HepG2 (cell line): ENCODE results near the gene SLC23A3. TPM values are rescaled to one million over a fixed set of nuclear protein-coding genes. Genes with fewer than 3 reads are reported as not detected.
A peak's percentile ranks its signal among the peaks of the same experiment; 100 is the strongest.

Source experiments
- CAMTA2 ChIP-seq: sonication (generic); formaldehyde crosslinking; IDR thresholded peaks from 2 replicates; pipeline ENCODE4 v1.4.0; 2020; ENCODE audit warnings: mild to moderate bottlenecking, missing genetic modification reagents, borderline replicate concordance
- ETV5 ChIP-seq: IDR thresholded peaks from 2 replicates; pipeline ENCODE4 v1.6.1; 2018; ENCODE audit warnings: missing biosample characterization, missing genetic modification reagents, inconsistent platforms, borderline replicate concordance
- FOXA1 ChIP-seq, 2 experiments: fragments of 450-650 bp in 1 of 2; sonication (generic) in 1 of 2; formaldehyde crosslinking in 1 of 2; IDR thresholded peaks; 2 replicates each; pipeline versions ENCODE4 v1.4.0 to v1.6.1; 2016 to 2020; ENCODE audit warnings: missing genetic modification reagents in 1 of 2
- GATAD2A ChIP-seq: IDR thresholded peaks from 2 replicates; pipeline ENCODE4 v1.6.1; 2016
- HNRNPL ChIP-seq: fragments of 200-400 bp; formaldehyde crosslinking; IDR thresholded peaks from 2 replicates; pipeline ENCODE4 v1.6.1; 2017; ENCODE audit warnings: mild to moderate bottlenecking, low read depth, low read length
- KDM5B ChIP-seq: sonication (generic); formaldehyde crosslinking; IDR thresholded peaks from 2 replicates; pipeline ENCODE4 v1.4.0; 2020; ENCODE audit warnings: missing genetic modification reagents, mild to moderate bottlenecking, borderline replicate concordance
- KLF11 ChIP-seq: IDR thresholded peaks from 2 replicates; pipeline ENCODE4 v1.6.1; 2016; ENCODE audit warnings: missing compliant biosample characterization
- NFIB ChIP-seq: sonication (generic); formaldehyde crosslinking; IDR thresholded peaks from 2 replicates; pipeline ENCODE4 v1.9.0; 2021; ENCODE audit warnings: missing genetic modification reagents, mild to moderate bottlenecking, borderline replicate concordance
- PHF5A ChIP-seq: IDR thresholded peaks from one replicate; pipeline ENCODE4 v1.6.1; 2018; ENCODE audit warnings: low read depth, missing genetic modification reagents; ENCODE audit not compliant: unreplicated experiment
- RELA ChIP-seq: sonication (generic); formaldehyde crosslinking; IDR thresholded peaks from 2 replicates; pipeline ENCODE4 v1.4.0; 2020; ENCODE audit warnings: missing genetic modification reagents
- STAG1 ChIP-seq: sonication (generic); formaldehyde crosslinking; IDR thresholded peaks from 2 replicates; pipeline ENCODE4 v1.4.0; 2020; ENCODE audit warnings: missing genetic modification reagents
- XBP1 ChIP-seq: sonication (generic); formaldehyde crosslinking; IDR thresholded peaks from 2 replicates; pipeline ENCODE4 v1.5.0; 2020; ENCODE audit warnings: missing genetic modification reagents
- XRCC5 ChIP-seq: fragments of 200-400 bp; formaldehyde crosslinking; optimal IDR thresholded peaks from 2 replicates; pipeline ENCODE3; 2017; ENCODE audit warnings: mild to moderate bottlenecking, low read length
- ZNF121 ChIP-seq: sonication (generic); formaldehyde crosslinking; IDR thresholded peaks from 2 replicates; pipeline ENCODE4 v1.5.0; 2020; ENCODE audit warnings: mild to moderate bottlenecking, missing genetic modification reagents
- ZNF260 ChIP-seq: sonication (generic); formaldehyde crosslinking; IDR thresholded peaks from 2 replicates; pipeline ENCODE4 v1.4.0; 2020; ENCODE audit warnings: missing genetic modification reagents, low read depth, mild to moderate bottlenecking, borderline replicate concordance
- ZNF3 ChIP-seq: IDR thresholded peaks from 2 replicates; pipeline ENCODE4 v1.7.0; 2017; ENCODE audit warnings: inconsistent platforms
- ZNF432 ChIP-seq: sonication (generic); formaldehyde crosslinking; IDR thresholded peaks from 2 replicates; pipeline ENCODE4 v1.5.0; 2020; ENCODE audit warnings: missing genetic modification reagents, mild to moderate bottlenecking, borderline replicate concordance
- ZNF44 ChIP-seq: sonication (generic); formaldehyde crosslinking; IDR thresholded peaks from 2 replicates; pipeline ENCODE4 v1.5.1; 2020; ENCODE audit warnings: mild to moderate bottlenecking, missing genetic modification reagents
- ZNF709 ChIP-seq: sonication (generic); formaldehyde crosslinking; IDR thresholded peaks from 2 replicates; pipeline ENCODE4 v1.5.0; 2020; ENCODE audit warnings: mild to moderate bottlenecking, missing genetic modification reagents
- ZSCAN31 ChIP-seq: sonication (generic); formaldehyde crosslinking; IDR thresholded peaks from 2 replicates; pipeline ENCODE4 v1.5.0; 2020; ENCODE audit warnings: low read depth, mild to moderate bottlenecking, missing genetic modification reagents
- polyA plus RNA-seq, 8 experiments: library from polyadenylated mRNA; depleted of rRNA in 3 of 8; stranded (reverse) in 7 of 8; unstranded in 1 of 8; fragments of >200 nt; fragmentation: Illumina TruSeq in 4 of 8; extraction: Trizol in 4 of 8; gene quantifications; 2 replicates each; pipeline versions ENCODE4 v1.2.1 to v1.2.3, GENCODE V29; 2011 to 2016; ENCODE audit warnings: low read depth in 4 of 8, missing spikeins in 1 of 8, mixed read lengths in 1 of 8; ENCODE audit not compliant: insufficient read depth in 1 of 8
- total RNA-seq, 5 experiments: library from RNA; depleted of rRNA; stranded (reverse); fragments of >200 nt; fragmentation: Illumina TruSeq; extraction: Trizol; gene quantifications; 2 replicates each; pipeline ENCODE4 v1.2.3, GENCODE V29; 2016; ENCODE audit warnings: low read depth in 1 of 5
- TF ChIP-seq, protein P1 (sequence below): sonication (generic); formaldehyde crosslinking; IDR thresholded peaks from 2 replicates; pipeline ENCODE4 v1.5.0; 2020; ENCODE audit warnings: mild to moderate bottlenecking, missing genetic modification reagents, borderline replicate concordance
- TF ChIP-seq, protein P2 (sequence below): sonication (generic); formaldehyde crosslinking; IDR thresholded peaks from 2 replicates; pipeline ENCODE4 v1.5.0; 2020; ENCODE audit warnings: mild to moderate bottlenecking, low read depth, missing genetic modification reagents, borderline replicate concordance
- TF ChIP-seq, protein P3 (sequence below): IDR thresholded peaks from 2 replicates; pipeline ENCODE4 v1.6.1; 2016; ENCODE audit warnings: low read depth, borderline replicate concordance
- TF ChIP-seq, protein P4 (sequence below): sonication (generic); formaldehyde crosslinking; IDR thresholded peaks from 2 replicates; pipeline ENCODE4 v1.5.0; 2020; ENCODE audit warnings: missing genetic modification reagents, mild to moderate bottlenecking, borderline replicate concordance
- TF ChIP-seq, protein P5 (sequence below): sonication (generic); formaldehyde crosslinking; IDR thresholded peaks from 2 replicates; pipeline ENCODE4 v1.8.0; 2022; ENCODE audit warnings: missing genetic modification reagents, mild to moderate bottlenecking, borderline replicate concordance

Gene SLC23A3
- total and polyA plus RNA-seq, 2 of the 13 experiments (the other 11 are each of a cell fraction or from before 2014, with no cell fraction given), result 0.38 to 0.78 TPM

DNA sequence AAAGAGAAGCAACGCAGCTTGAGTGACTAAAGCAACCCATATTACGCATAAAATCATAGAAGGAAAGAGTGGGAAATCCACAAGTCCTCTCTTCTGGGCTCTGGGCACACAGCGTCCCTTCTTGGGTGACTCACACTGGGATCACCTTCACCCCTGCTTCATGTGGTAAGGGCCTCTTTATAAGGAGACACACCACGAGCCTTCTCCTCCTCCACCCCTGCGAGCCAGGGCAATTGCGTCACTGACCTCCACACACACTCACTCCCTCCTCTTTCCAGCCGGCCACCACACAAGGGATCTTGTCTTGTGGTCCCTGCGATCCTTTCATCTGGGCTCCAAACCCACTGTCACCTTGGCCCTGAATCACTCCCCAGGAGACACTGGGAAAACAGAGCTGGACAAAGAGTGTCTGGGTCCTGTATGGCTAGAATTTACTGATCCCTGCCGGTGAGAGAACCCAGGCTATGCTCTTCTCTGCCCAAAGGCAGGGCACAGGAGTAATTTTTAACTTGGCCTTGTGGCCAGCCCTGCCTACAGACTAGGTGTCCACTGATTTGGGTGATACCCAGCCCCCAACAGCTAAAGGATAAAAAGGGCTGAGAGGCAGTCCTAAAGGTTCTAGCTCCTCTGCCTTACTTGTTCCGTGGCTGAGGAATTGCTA is 44.5 kb downstream of the SLC23A3 start (continued):
- TF ChIP-seq, protein P1, sequence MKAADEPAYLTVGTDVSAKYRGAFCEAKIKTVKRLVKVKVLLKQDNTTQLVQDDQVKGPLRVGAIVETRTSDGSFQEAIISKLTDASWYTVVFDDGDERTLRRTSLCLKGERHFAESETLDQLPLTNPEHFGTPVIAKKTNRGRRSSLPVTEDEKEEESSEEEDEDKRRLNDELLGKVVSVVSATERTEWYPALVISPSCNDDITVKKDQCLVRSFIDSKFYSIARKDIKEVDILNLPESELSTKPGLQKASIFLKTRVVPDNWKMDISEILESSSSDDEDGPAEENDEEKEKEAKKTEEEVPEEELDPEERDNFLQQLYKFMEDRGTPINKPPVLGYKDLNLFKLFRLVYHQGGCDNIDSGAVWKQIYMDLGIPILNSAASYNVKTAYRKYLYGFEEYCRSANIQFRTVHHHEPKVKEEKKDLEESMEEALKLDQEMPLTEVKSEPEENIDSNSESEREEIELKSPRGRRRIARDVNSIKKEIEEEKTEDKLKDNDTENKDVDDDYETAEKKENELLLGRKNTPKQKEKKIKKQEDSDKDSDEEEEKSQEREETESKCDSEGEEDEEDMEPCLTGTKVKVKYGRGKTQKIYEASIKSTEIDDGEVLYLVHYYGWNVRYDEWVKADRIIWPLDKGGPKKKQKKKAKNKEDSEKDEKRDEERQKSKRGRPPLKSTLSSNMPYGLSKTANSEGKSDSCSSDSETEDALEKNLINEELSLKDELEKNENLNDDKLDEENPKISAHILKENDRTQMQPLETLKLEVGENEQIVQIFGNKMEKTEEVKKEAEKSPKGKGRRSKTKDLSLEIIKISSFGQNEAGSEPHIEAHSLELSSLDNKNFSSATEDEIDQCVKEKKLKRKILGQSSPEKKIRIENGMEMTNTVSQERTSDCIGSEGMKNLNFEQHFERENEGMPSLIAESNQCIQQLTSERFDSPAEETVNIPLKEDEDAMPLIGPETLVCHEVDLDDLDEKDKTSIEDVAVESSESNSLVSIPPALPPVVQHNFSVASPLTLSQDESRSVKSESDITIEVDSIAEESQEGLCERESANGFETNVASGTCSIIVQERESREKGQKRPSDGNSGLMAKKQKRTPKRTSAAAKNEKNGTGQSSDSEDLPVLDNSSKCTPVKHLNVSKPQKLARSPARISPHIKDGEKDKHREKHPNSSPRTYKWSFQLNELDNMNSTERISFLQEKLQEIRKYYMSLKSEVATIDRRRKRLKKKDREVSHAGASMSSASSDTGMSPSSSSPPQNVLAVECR (CRISPR knock-in tag), result no peak
- TF ChIP-seq CAMTA2 (no peak), FOXA1 (IDR thresholded peaks at IDR 0.05) (no peak), FOXA1 (CRISPR knock-in tag; IDR thresholded peaks at IDR 0.05) (peak; percentile 36; the same call in 1 of the 2 replicates), NFIB (CRISPR knock-in tag) (no peak), XRCC5 (peak; percentile 81), PHF5A (CRISPR knock-in tag) (no peak), RELA (CRISPR knock-in tag) (no peak), ZNF260 (CRISPR knock-in tag) (no peak), KLF11 (CRISPR knock-in tag) (no peak), XBP1 (CRISPR knock-in tag) (no peak), ZNF709 (CRISPR knock-in tag) (no peak), ZNF432 (CRISPR knock-in tag) (no peak), ZNF44 (no peak), ZNF121 (CRISPR knock-in tag) (no peak), ZNF3 (CRISPR knock-in tag) (no peak), ETV5 (0 out of 2 replicates have a peak, but pooled peaks have one; percentile 22), STAG1 (CRISPR knock-in tag) (no peak), KDM5B (CRISPR knock-in tag) (no peak), ZSCAN31 (CRISPR knock-in tag) (no peak), HNRNPL (no peak), GATAD2A (peak; percentile 78)
- TF ChIP-seq, protein P2, sequence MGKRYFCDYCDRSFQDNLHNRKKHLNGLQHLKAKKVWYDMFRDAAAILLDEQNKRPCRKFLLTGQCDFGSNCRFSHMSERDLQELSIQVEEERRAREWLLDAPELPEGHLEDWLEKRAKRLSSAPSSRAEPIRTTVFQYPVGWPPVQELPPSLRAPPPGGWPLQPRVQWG (CRISPR knock-in tag), result no peak
- TF ChIP-seq, protein P3, sequence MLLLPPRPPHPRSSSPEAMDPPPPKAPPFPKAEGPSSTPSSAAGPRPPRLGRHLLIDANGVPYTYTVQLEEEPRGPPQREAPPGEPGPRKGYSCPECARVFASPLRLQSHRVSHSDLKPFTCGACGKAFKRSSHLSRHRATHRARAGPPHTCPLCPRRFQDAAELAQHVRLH (CRISPR knock-in tag), result 0 out of 2 replicates have a peak, but pooled peaks have one; percentile 48
- TF ChIP-seq, protein P4, sequence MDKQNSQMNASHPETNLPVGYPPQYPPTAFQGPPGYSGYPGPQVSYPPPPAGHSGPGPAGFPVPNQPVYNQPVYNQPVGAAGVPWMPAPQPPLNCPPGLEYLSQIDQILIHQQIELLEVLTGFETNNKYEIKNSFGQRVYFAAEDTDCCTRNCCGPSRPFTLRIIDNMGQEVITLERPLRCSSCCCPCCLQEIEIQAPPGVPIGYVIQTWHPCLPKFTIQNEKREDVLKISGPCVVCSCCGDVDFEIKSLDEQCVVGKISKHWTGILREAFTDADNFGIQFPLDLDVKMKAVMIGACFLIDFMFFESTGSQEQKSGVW (CRISPR knock-in tag), result no peak
- TF ChIP-seq, protein P5, sequence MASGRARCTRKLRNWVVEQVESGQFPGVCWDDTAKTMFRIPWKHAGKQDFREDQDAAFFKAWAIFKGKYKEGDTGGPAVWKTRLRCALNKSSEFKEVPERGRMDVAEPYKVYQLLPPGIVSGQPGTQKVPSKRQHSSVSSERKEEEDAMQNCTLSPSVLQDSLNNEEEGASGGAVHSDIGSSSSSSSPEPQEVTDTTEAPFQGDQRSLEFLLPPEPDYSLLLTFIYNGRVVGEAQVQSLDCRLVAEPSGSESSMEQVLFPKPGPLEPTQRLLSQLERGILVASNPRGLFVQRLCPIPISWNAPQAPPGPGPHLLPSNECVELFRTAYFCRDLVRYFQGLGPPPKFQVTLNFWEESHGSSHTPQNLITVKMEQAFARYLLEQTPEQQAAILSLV (CRISPR knock-in tag), result no peak
